Kidney (tissue), 14 donors: ENCODE data around the gene PLGRKT. TPM values are rescaled to one million over a fixed set of nuclear protein-coding genes. Genes with fewer than 3 reads are reported as not detected.
A peak's percentile ranks its signal among the peaks of the same experiment; 100 is the strongest.

Experiments
- DNase-seq, 5 donors: peaks; one replicate each; pipeline ENCODE4 v3.0.0-alpha.2; 2013 to 2020
- FAIRE-seq: peaks from 2 replicates; lab custom pipeline; 2012; peaks lifted over from hg19 to GRCh38; lab: Jason Lieb, UNC
- H3K27ac ChIP-seq, 2 donors: one replicate each; pipeline ENCODE4 v1.7.0; 2013; ENCODE audit warnings: low read depth in 2 of 2, low read length in 2 of 2, inconsistent platforms in 1 of 2
- H3K27me3 ChIP-seq: one replicate; pipeline ENCODE4 v1.7.1; 2013; ENCODE audit warnings: low read length, inconsistent platforms; ENCODE audit not compliant: control insufficient read depth, insufficient read depth
- H3K36me3 ChIP-seq, 3 donors: one replicate each; pipeline versions ENCODE4 v1.7.0 to v1.7.1; 2013; ENCODE audit warnings: low read length in 3 of 3, control low read depth in 1 of 3, inconsistent platforms in 1 of 3; ENCODE audit not compliant: insufficient read depth in 3 of 3, control insufficient read depth in 2 of 3
- H3K4me1 ChIP-seq, 3 donors: one replicate each; pipeline versions ENCODE4 v1.7.0 to v1.7.1; 2013; ENCODE audit warnings: low read length in 3 of 3, inconsistent platforms in 1 of 3, low read depth in 1 of 3; ENCODE audit not compliant: control insufficient read depth in 2 of 3, insufficient read depth in 2 of 3
- H3K4me3 ChIP-seq, 3 donors: one replicate each; pipeline versions ENCODE4 v1.7.0 to v1.8.1; 2013; ENCODE audit warnings: low read length in 3 of 3, control low read depth in 1 of 3, inconsistent platforms in 1 of 3
- H3K9ac ChIP-seq, 3 donors: one replicate each; pipeline versions ENCODE4 v1.7.0 to v1.7.1; 2013; ENCODE audit warnings: low read length in 3 of 3, control low read depth in 1 of 3, inconsistent platforms in 1 of 3
- H3K9me3 ChIP-seq, 3 donors: one replicate each; pipeline versions ENCODE4 v1.7.0 to v1.7.1; 2013; ENCODE audit warnings: low read length in 3 of 3, control low read depth in 1 of 3, inconsistent platforms in 1 of 3; ENCODE audit not compliant: control insufficient read depth in 2 of 3, insufficient read depth in 1 of 3
- intact Hi-C: fragments of 100-400 bp; cut with DNase I; formaldehyde crosslinking; loops from one replicate; pipeline ENCODE4 v1.11.1; 2022
- polyA plus RNA-seq: library from polyadenylated mRNA; stranded (reverse); fragments of 350-450 nt; fragmentation: Illumina TruSeq; extraction: RNeasy Lipid Tissue Mini Kit (QIAGEN cat#74804); gene quantifications from one replicate; pipeline ENCODE4 v1.2.3, GENCODE V29; 2014; ENCODE audit warnings: low read depth, low replicate concordance; ENCODE audit not compliant: insufficient read depth
- total RNA-seq: library from RNA; stranded (reverse); fragmentation: NEBNext Ultra II Directional; extraction: Animal tissue kit (Norgen Biotek cat#: 25700); gene quantifications from one replicate; pipeline ENCODE4 v1.2.1, GENCODE V29; 2021
- TF ChIP-seq, protein P1 (sequence below): IDR thresholded peaks from 3 replicates; pipeline ENCODE4 v1.5.1; 2012; ENCODE audit warnings: mild to moderate bottlenecking, moderate library complexity, borderline replicate concordance; ENCODE audit not compliant: insufficient read depth; ENCODE audit errors: extremely low read depth
- donor health status: control.
- donor health status: control.
- donor health status: control.
- donor health status: control.
- donor health status: control.
- donor health status: DM: yes; HTN: yes; CAD: no.
- donor health status: Normal renal cell carcinoma (clear cell type).

Gene PLGRKT
- total and polyA plus RNA-seq, 2 donors from 2014 or later = 35.2 to 50.9 TPM

DNA sequence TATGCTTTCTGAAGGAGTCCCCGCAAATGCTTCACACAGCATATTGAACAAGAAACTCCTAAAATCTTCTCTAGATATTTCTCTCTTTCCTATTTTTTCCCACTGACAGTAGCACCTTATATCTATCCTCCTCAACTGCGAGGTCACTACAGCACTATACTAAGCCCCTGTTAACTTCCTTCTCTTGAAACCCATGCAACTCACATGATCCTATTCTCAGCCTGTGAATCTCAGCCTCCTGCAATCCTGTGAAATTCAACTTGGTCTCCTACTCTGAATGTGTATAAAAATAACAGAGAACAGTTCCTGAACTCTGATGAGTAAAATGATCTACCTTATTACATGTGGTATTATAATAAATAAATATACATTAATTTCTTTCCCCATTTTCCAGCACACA, 6.1 kb upstream of the PLGRKT start:
- FAIRE-seq (no peak), DNase-seq (no peak)
- intact Hi-C loops = no loop called here
- Histone ChIP-seq H3K9me3 (no peaks in the 10 kb centered on the region), H3K27me3 (no peaks in the 10 kb centered on the region), H3K4me1 (peaks cover 0 to 2% (median 0%) of the 10 kb centered on the region in 3 donors), H3K27ac (no peak overlapping the region), H3K9ac (no peak overlapping the region), H3K36me3 (no peaks in the 10 kb centered on the region), H3K4me3 (no peak overlapping the region)
- TF ChIP-seq, protein P1, sequence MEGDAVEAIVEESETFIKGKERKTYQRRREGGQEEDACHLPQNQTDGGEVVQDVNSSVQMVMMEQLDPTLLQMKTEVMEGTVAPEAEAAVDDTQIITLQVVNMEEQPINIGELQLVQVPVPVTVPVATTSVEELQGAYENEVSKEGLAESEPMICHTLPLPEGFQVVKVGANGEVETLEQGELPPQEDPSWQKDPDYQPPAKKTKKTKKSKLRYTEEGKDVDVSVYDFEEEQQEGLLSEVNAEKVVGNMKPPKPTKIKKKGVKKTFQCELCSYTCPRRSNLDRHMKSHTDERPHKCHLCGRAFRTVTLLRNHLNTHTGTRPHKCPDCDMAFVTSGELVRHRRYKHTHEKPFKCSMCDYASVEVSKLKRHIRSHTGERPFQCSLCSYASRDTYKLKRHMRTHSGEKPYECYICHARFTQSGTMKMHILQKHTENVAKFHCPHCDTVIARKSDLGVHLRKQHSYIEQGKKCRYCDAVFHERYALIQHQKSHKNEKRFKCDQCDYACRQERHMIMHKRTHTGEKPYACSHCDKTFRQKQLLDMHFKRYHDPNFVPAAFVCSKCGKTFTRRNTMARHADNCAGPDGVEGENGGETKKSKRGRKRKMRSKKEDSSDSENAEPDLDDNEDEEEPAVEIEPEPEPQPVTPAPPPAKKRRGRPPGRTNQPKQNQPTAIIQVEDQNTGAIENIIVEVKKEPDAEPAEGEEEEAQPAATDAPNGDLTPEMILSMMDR = no peak

DNA sequence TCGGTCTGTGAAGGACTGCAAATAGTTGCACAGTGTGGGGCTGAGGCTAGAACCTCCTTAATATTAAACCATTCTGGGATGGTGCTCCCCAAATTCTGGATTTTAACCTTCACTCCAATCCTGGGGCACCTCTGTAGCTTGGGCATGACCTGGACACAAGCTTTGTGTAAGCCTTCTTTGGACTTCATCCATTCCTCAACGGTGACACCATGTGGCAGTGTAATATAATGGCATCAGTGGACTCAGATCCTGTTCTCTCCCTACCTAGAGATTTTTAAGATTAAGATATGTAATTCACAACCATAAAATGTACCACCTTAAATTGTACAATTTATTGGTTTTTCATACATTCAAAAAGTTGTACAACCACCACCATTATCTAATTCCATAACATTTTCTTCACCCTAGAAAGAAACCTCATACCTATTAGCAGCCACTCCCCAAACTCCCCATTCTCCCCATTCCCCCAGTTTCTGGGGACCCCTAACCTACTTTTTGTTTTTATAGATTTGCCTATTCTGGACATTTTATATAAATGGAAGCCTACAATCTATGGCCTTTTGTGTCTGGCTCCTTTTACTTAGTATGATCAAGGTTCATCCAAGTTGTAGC, 4.8 kb upstream of the PLGRKT start:
- FAIRE-seq (peak; percentile 74), DNase-seq (peak in 2 of 5 donors; percentile 57 to 71)
- intact Hi-C loops = no loop called here
- H3K36me3 ChIP-seq = no peaks in the 10 kb centered on the region
- no peak overlapping the region for H3K9ac ChIP-seq
- H3K27me3 ChIP-seq = no peaks in the 10 kb centered on the region
- no peak overlapping the region for H3K4me3 ChIP-seq
- peaks cover 0 to 9% (median 6%) of the 10 kb centered on the region in 3 donors for H3K4me1 ChIP-seq
- TF ChIP-seq, protein P1 = peak; percentile 48
- H3K27ac ChIP-seq = no peak overlapping the region
- no peaks in the 10 kb centered on the region for H3K9me3 ChIP-seq

DNA sequence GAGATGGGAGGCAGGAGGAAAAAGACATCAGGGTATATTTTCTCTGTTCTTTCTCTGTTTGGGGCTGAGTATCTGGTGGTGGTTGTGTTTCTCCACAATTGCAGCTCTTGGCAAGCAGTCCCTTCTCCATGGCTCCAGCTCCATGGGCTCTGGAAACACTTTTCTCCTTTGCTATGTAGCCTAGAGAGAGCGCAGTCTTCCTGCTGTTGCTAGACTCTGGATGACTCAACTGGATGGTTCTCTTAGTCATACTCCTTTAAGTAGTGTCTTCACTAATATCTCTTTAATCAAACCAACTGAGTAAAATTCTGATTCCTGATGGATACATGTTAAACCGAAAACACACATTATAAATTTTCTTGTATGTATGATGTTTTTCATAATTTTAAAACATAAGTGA, 3.3 kb upstream of the PLGRKT start:
- Histone ChIP-seq H3K27ac (no peak overlapping the region), H3K4me1 (peaks cover 0 to 9% (median 6%) of the 10 kb centered on the region in 3 donors), H3K9me3 (no peaks in the 10 kb centered on the region), H3K36me3 (no peaks in the 10 kb centered on the region), H3K9ac (no peak overlapping the region), H3K4me3 (no peak overlapping the region), H3K27me3 (no peaks in the 10 kb centered on the region)
- intact Hi-C loops = no loop called here
- FAIRE-seq (no peak), DNase-seq (no peak)
- TF ChIP-seq, protein P1 = no peak
